NCI-H526 (cell line): Measurements from ENCODE around the gene CCDC102A.
"Not testable (repeated sequence)": the region's sequence is repeated elsewhere in the genome, so short reads cannot be mapped to it uniquely, and the experiment has no call there.

Source experiments
- DNase-seq, 2 experiments: peaks; one replicate each; lab custom pipeline; 2025; lab: John Stamatoyannopoulos, UW

CCDC102A gene

DNA sequence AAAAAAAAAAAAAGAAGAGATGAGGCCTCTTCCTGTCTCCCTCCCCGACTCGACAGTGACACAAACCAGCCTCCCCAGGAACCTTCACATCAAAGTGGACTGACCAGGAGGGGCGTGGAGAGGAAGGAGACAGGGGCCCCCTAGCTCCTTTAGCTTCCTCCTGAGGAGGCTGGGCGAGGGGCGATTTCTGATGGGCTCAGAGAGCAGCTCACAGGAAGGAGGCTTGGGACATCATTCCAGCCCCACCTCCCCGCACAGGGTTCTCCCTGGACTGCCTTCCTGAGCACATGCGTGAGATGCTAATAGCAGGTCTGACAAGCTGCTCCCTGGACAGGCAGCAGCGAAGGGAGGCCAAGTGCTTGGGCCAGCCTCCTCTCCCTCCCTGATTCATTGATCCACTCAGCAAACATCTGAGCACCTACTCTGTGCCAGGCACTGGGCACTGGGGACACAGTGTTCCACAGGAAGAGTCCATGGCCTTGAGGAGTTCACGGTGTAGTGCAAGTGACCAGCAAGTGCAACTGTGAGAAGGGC, 35.7 kb downstream of the CCDC102A start:
- no peak for DNase-seq

DNA sequence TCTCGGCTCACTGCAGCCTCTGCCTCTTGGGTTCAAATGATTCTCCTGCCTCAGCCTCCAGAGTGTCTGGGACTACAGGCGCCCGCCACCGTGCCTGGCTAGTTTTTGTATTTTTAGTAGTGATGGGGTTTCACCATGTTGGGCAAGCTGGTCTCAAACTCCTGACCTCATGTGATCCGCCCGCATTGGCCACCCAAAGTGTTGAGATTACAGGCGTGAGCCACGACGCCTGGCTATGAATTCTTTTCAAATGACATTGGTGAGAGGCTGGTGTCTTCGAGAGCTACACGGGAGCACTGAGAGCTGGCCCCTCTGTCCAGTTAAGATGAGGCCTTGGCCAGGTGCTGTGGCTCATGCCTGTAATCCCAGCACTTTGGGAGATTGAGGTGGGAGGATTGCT, 36.4 kb downstream of the CCDC102A start:
- not testable (repeated sequence) for DNase-seq

DNA sequence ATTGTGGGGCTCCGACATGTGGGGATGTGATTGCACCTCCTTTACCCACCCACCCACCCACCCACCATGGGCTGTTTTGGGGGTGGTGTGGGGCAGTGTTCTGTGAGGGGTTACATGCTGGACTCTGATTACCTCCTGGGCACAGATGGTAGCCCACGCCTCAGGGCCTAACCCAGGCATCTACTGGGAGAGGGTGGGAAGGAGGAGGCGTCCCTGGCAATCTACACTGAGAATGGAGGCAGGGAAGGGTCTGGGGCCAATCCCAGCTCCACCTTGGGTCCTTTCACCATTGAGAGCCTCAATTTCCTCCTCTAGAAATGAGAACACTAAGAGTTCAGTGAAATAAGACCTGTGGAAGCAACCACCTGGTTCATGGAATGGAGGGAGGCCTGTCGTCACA, 38.3 kb downstream of the CCDC102A start:
- DNase-seq, result no peak

DNA sequence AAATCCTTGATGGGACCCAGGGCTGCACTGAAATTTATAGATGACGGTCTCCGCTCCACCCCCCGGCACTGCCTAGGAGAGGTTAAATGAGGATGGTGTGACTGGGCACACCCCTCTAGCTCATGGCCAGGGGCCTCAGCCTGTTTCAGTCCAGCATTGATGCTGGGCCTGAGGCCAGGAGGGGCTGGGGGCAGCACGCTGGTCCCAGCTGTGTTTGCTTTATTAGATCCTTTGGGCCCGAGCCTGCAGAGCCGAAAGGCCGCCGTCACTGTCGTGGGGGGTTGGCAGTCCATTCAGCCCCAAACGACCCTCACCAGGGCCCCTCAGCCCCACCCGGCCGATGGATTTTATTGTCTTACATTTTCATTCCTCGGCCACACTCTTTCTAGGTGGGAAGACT, 39.2 kb downstream of the CCDC102A start:
- no peak for DNase-seq

DNA sequence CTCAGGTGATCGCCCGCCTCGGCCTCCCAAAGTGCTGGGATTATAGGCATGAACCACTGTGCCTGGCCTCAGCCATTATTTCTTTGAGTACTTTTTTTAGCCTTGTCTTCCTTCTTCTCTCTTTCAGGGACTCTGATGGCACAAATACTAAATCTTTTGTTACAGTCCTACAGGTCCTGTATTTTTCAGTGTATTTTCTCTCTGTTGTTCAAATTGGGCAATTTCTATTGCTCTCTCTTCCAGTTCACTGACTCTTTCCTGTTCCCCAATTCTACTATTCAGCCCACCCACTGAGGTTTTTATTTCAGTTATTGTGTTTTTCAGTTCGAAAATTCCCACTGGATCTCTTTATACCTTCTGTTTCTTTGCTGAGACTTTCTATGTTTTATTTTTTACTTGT, 42.6 kb downstream of the CCDC102A start:
- DNase-seq, result no peak

DNA sequence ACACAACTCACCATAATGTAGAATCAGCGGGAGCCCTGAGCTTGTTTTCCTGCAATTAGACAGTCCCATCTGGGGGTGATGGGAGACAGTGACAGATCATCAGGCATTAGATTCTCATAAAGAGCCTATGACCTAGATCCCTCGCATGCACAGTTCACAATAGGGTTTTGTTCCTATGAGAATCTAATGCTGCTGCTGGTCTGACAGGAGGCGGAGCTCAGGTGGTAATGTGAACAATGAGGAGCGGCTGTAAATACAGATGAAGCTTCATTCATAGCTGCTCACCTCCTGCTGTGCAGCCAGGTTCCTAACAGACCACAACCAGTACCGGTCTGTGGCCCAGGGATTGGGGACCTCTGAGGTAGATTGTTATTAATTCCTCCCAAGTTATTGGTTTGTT, 47.1 kb downstream of the CCDC102A start:
- no peak for DNase-seq

DNA sequence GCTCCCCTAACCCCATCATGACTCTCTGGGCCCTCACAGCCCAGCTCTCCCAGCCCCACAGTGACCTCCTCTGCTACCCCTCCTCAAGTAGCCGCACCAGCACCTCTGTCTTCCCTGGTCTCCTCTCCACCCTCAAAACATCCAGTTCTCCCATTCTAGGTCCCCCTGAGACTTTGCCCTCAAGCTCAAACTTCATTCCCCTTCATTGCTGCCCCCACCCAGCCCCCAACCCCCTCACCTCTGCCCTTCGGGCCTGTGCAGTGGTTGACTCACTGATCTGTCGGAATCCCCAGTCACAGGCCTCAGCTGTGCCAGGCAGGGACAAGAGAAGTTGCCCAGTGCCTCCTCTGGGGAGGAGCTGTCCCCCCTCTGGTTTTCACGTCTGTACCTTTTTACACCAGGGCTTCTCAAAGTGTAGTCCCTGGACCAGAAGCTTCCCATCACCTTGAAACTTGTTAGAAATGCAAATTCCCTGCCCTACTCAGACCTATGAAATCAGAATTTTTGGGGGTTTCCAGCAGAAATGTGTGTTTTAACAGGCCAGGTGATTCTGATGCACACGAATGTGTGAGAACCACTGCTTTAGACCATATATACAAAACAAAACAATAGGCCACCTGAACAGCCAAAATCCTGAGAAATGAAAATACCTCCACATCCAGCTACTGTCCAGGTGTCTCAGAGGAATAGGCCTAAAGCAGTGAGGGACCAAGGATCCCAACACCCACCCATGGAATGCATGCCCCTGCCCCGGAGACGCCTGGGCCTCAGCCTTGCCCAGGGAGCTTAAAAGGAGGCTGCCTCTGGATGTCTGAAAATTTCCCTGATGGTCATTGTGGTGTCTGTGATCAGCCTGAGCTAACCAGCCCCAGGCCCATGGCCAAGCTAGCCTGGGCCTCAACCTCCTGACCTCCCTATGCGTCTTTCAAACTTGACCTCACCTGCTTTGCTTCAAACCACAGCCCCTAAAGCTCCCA, 49.2 kb downstream of the CCDC102A start:
- DNase-seq, result no peak

DNA sequence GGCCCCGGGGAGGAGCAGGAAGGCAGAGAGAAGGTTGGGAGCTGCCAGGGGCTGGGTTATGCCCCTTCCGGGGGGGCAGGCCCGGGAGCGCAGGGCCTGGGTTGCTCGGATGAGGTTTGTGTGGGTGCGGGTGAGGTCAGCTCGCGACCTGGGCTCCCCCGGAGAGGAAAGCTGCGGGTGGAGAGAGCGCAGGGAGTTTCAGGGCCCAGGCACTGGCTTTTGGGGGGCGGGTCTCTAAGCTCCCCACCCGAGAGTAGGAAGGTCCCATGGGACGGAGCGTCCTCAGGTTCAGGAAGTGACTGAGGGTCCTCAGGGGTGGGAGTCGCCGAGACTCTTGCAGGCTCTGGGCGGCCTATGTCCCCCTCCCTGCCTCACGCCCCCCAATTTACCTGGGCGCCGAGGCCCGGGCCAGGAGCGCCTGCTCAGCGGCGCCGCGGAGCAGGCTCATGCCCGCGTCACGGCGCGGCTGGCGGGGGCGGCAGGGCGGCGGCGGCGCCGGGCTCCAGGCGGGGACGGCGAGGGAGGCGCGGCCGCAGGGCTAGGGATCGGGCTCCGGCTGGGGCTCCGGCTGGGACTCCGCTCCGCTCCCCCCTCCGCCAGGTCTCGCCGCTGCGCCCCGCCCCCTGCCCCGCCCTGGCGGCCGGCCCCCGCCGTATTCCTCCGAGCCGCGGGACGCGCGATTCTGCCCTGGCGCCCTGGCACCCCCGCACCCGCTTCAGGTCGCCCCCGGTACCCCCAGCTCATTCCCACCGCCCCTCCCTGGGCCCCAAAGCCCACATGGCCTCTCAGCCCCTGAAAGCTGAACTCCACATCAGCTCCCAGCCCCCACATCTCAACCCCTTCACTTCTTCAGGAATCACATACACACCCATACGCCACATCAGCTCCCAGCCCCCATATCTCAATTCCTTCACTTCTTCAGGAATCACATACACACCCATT, 50.2 kb downstream of the CCDC102A start, which contains the start of gene DOK4:
DOK4 (minus strand) TSS at position 578 of the 942 bp plus-strand sequence. CDS start 6,986 bp downstream, outside the sequence.
- DNase-seq, result peak; percentile 4 to 80

DNA sequence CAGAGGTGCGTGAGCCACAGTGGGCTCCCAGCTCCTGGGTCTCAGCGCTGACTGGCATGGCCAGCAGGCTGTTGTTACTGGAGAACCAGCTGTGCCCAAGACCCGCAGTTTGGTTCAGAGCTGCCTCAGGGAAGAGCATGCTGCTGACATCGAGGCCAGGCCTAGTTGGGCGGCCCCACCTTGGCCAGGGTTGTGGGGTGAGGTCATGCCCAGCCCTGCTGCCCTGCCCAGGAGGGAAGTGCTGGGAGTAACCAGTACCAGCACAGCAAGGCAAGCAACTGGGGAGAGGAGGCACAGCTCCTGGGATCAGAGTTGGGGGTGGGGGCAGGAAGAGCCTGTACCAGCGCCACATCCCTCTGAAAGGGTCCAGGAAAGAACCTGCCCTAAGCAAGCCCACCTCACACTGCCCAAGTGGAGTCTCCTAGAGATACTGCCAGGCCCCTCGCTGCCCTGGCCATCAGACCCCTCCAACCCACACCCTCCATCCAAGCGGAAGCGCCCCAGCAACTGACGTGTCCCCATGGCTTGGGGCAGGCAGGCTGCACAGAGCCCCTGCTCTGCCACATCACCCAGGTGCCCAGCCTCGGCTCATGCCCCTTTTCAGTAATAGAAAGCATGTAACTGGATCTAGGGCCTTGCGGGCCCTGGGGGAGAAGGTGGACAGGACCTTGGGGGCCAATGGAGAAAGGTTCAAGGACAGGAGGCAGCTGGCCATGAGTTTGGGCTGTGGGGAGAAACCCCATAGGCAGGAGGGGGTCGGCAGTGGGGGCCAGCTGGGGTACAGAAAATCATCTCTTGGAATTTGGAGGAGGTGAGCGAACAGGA, 51.1 kb downstream of the CCDC102A start:
- no peak for DNase-seq

DNA sequence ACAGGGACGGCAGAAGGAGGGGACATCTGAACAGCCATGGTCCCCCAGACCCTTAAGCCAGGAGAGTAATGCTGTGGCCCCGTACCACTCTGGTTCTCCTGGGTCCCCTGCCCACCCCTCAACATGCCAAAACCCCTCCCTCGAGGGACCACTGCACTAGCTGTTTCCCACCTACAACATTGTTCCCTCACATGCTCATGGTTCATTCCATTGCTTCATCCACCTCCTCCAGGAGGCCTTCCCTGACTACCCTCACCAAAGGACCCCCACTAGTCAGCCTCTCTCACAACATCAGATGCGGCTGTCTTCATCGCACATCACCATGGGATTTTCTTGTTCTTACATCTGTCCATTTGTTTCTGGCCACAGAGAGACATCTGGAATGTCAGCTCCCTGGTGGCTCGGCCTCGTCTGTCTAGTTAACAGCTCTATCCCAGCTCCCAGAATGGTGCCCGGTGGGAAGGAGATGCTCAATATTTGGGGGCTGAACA, 51.8 kb downstream of the CCDC102A start:
- DNase-seq, result no peak

DNA sequence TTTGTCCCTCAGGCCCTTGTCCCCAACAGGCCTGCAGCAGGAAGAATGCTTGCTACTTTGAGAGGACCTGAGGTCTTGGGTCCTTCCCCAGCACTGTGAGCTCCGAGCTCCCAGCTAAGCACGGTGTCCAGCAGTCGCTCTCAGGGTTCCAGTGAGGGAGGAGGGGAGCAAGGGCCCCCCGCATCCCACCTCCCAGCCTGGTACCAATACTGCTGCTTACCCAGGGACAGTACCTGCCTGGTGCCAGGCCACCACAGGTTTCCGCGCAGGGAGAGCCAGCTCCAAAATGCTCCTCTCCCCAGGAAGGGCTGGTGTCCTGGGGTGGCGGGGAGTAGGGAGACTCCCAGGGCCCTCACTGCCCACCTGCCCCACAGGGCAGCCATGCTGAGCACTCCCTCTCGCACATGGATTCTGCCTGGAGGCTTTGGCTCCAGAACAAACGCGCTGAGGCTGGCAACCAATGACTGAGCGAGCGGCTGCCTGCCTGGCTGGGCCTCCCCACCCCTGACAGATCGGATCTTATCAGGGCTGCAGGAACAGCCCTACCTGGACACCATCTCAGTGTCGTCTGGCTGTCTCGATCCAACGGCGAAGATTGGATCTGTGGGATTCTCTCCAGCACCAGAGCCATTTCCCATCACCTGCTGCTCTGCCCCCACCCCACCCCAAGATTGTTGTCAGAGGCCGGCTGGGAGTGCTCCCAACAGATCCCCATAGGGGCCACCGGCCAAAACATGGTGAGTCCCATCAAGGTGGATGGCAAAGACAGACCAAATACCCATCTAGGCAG, 52.5 kb downstream of the CCDC102A start:
- no peak for DNase-seq

DNA sequence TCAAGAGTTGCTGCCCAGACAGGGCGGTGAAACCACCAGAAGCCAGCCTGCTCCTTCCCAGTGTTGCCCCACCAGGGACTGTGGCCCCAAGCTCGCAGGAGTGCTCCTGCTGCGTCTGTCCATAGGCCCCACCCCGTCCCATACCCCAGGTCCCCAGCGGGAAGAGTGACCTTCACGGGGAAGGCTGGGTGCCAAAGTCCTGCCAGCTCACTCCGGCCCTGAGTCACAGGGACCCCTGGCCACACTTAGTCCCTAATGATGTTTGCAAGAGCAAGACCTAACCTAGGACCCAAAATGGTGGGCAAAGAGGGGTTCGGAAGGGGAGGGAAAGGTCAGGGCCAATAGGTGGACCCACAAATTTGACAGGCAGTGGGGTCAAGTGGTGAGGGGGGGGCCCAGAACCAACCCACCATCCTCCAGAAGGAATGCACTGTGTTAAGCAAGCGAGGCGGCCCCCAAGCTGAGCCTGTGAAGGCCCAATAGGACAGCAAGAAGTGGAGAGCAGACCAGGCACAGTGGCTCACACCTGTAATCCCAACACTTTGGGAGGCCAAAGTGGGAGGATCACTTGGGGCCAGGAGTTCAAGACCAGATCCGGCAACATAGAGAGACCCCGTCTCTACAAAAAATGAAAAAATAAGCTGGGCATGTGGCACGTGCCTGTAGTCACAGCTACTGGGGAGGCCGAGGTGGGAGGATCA, 53.4 kb downstream of the CCDC102A start:
- no peak for DNase-seq

DNA sequence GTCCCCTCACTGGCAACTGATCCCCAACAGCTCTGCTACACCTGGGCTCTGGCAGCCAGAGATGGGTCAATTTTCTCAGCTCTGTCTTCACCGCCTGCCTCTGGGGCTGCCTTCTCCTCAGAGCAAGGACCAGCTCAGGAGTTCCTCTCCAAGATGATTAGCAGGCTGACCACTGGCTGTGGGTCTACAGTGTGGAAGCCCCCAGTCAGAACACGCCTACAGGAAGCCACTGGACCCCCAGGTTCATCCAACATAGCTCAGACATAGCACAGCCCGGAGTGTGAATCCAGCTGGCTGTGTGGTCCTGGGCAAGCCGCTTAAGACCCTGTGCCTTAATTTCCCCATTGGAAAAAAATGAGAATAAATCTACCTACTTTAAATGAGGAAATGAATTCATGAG, 55.0 kb downstream of the CCDC102A start:
- no peak for DNase-seq

DNA sequence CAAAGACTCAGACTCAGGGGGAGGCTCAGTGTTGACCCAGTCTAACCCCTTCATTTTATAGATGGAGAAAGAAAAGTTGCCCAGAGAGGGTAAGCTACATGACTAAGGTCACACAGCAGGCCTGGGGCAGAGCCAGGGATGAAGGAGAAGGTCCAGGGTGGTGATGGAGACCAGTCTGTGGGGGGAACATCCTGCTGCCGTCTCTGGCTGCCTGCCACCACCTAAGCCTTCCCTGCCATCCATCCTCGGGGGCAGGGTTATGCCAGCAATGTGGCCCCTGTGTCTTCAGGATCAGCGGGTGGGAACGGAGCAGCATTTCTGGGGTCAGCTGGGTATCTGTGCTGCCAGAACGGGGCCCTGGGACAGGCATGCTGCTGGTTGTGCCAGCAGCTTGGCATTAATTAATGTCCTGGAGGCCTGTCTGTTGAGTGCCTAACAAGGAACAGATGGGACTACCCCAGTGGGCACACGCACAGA, 55.6 kb downstream of the CCDC102A start:
- DNase-seq, result no peak

DNA sequence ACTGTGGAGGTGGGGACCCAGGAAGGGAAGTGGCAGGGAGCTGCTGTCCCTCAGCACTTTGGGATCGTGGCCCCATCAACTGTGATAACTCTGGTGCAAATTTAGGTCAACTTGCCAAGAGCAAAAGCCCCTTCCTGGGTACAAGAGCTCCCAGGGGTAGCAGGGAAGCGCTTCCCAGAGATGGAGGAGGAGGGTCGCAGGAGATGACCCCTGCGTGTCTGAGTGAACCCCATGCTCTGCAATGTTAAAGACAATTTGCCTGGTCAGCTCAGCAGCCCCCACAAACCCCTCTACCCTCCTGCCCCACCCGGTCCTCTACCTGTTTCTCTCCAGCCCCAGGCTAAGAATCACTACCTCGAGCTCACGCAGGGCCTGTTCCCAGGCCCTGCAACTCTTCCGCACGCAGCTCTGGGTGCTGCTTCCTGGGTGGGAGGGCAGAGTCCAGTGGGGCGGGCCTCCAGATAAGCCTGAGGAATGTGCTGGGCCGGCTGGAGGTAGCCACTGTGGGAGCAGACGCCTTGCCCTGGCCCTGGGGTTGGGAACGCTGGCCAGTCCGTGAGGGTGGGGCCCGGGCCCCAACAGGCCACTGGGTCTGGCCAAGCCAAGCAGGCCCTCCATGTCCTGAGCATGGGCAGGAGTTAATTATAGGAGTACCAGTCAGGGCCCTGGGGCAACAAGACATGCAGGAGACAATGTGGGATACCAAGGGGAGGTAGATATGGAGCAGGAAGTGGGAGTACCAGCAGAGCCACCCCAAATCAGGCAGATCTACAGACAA, 56.2 kb downstream of the CCDC102A start:
- DNase-seq, result peak in 1 of 2 experiments; percentile 9

DNA sequence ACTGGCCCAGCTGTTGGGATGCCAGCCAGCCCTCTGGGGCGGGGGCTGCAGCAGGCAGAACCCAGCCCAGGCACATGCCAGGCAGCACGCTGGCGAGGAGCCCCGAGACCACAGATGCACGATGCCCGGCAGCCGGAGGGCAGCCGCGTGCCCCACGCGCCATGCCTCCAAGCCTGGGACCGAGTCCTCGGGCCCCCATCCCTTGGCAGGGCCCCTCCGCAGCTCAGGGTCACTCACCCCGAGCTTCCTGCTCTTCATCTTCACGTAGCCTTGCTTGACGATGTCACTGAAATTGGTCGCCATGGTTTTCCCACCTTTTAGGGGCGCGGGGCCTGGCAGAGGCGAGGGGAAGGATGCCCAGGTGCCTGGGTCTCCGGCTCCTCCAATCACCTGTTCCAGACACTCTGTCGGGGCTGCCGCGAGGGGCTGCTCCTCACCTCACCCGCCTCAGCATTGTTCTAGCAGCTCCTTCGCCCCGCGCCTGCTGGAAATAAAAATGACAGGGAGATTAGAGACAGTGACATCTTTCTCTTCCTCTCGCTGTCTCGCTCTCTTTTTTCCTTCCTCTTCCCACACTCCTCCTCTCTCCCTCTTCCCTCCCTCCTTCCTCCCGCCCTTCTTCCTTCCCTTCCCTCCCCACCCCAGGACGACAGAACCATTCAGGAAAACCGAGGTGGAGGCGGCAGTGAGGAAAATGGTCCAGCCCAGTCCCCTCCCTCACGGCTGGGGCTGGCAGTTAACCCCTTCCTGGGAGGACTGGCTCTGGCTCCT, 57.0 kb downstream of the CCDC102A start:
- peak; percentile 39 to 69 for DNase-seq

DNA sequence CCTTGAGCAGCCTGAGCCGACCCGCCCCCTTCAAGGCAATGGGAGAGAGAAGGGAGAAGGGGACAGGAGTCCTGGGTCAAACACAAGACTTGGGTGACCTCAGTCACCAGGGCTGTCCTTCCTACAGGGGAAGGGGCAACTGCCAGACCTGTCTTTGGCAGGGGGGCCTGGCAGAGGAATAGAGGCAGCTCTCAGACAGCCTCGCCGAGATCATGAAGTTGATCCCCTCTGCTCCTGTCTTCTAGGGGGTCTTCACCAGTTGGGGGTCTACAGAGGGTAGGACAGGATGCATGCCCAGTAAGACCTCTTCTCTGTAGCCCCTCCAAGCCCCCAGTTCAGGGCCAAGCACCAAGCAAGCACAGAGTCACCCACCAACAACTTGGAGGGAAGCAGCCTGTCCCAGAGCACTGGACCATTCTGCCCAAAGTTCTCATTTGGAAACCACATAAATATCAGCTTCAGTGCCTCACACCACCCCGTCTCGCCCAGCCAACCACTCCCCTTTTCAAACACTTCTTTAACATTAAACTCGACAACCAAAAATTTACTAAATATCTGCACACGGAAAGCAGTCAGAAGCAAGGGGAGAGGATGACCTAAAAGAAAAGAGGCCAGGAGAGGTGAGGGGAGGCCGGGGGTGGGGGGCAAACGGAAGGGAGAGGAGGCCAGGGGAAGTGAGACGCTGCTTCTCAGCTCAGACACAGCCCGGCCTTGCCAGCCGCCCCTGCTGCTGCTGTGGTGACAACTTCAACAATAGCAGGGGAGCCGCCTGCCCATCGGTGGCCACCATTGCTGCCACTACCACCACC, 57.8 kb downstream of the CCDC102A start:
- DNase-seq, result no peak
